SK-N-MC (cell line): ENCODE results near the gene MYL6.

Source experiments
- EZH2 ChIP-seq: fragments of 200-600 bp; sonication (generic); IDR thresholded peaks from one replicate; pipeline ENCODE4 v1.6.1; 2017; ENCODE audit warnings: antibody characterized with exemption
- POLR2AphosphoS5 ChIP-seq: IDR thresholded peaks from 2 replicates; pipeline ENCODE4 v1.6.1; 2012; ENCODE audit warnings: mild to moderate bottlenecking, low read depth, low read length, borderline replicate concordance

- TF ChIP-seq EZH2 (no peak), POLR2AphosphoS5 (no peak)
Measured at GRCh38 chr12:56128670-56129205, 29.4 kb upstream of the MYL6 start.
